MM.1S (cell line): ENCODE data around the gene ZFR2.

ENCODE experiments used
- DNase-seq: peaks from one replicate; pipeline ENCODE4 v3.0.0-alpha.2; 2015
- H2AFZ ChIP-seq: fragments of 300-600 bp; sonication (generic); 2 replicates; pipeline ENCODE4 v1.6.0; 2016; ENCODE audit warnings: antibody characterized with exemption, low read length
- H3F3A ChIP-seq: fragments of 300-600 bp; sonication (generic); 2 replicates; pipeline ENCODE4 v1.6.1; 2016; ENCODE audit warnings: mild to moderate bottlenecking, antibody characterized with exemption, low read length, moderate library complexity, mixed read lengths; ENCODE audit not compliant: insufficient read depth
- H3K27ac ChIP-seq: fragments of 300-600 bp; sonication (generic); 2 replicates; pipeline ENCODE4 v1.5.1; 2016; ENCODE audit warnings: mild to moderate bottlenecking, low read length
- H3K27me3 ChIP-seq: fragments of 300-600 bp; sonication (generic); replicated peaks from 2 replicates; pipeline ENCODE4 v1.6.0; 2016; ENCODE audit warnings: low read length; ENCODE audit not compliant: insufficient read depth
- H3K36me3 ChIP-seq: fragments of 300-600 bp; sonication (generic); replicated peaks from 2 replicates; pipeline ENCODE4 v1.6.1; 2016; ENCODE audit warnings: mild to moderate bottlenecking, low read length, mixed read lengths; ENCODE audit not compliant: insufficient read depth
- H3K4me1 ChIP-seq: fragments of 300-600 bp; sonication (generic); 2 replicates; pipeline ENCODE4 v1.6.1; 2016; ENCODE audit warnings: low read length, mixed read lengths
- H3K4me2 ChIP-seq: fragments of 300-600 bp; sonication (generic); 2 replicates; pipeline ENCODE4 v1.6.0; 2016; ENCODE audit warnings: low read depth, low read length
- H3K4me3 ChIP-seq: fragments of 300-600 bp; sonication (generic); 2 replicates; pipeline ENCODE4 v1.5.1; 2016; ENCODE audit warnings: low read length, mixed read lengths
- H3K79me2 ChIP-seq: fragments of 300-600 bp; sonication (generic); 2 replicates; pipeline ENCODE4 v1.6.1; 2016; ENCODE audit warnings: mixed run types, low read length, mixed read lengths
- H3K9ac ChIP-seq: fragments of 300-600 bp; sonication (generic); 2 replicates; pipeline ENCODE4 v1.6.1; 2016; ENCODE audit warnings: low read length, mixed read lengths
- H3K9me2 ChIP-seq: fragments of 300-600 bp; sonication (generic); replicated peaks from 2 replicates; pipeline ENCODE4 v1.6.1; 2016; ENCODE audit warnings: mild to moderate bottlenecking, low read length, mixed read lengths; ENCODE audit not compliant: insufficient read depth
- H3K9me3 ChIP-seq: fragments of 300-600 bp; sonication (generic); replicated peaks from 2 replicates; pipeline ENCODE4 v1.6.1; 2016; ENCODE audit warnings: mild to moderate bottlenecking, low read length, mixed read lengths; ENCODE audit not compliant: insufficient read depth
- H4K20me1 ChIP-seq: fragments of 300-600 bp; sonication (generic); 2 replicates; pipeline ENCODE4 v1.6.1; 2016; ENCODE audit warnings: mild to moderate bottlenecking, low read length, moderate library complexity, mixed read lengths; ENCODE audit not compliant: insufficient read depth
- CTCF ChIP-seq: fragments of 300-600 bp; sonication (generic); IDR thresholded peaks from 2 replicates; pipeline ENCODE4 v1.5.1; 2016; ENCODE audit warnings: antibody characterized with exemption, low read length, mixed read lengths
- EZH2 ChIP-seq: fragments of 300-600 bp; sonication (generic); optimal IDR thresholded peaks from 2 replicates; pipeline ENCODE3; 2017; ENCODE audit warnings: low read depth, mild to moderate bottlenecking, antibody characterized with exemption, low read length, mixed read lengths
- EZH2phosphoT487 ChIP-seq: fragments of 300-600 bp; sonication (generic); IDR thresholded peaks from 2 replicates; pipeline ENCODE4 v1.6.1; 2018; ENCODE audit warnings: antibody characterized with exemption, low read length

The ZFR2 gene

DNA sequence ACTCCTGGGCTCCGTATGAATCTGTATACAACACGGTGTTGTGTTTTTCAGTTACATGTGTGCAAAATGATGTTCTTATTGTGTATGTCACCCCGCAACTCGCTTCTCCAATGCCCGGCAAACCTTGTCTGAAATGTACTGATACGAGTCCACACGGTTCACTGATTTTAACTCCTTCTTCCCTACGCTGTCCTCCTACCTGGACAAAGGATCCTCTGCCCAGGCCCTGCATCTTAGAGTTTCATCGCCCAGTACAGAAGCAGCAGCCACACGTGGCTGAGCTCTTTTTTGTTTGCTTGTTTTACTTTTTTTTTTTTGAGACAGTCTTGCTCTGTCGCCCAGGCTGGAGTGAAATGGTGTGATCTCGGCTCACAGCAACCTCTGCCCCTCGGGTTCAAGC lies 28.9 kb downstream of the ZFR2 start:
- H4K20me1 ChIP-seq = no peaks in the 10 kb centered on the region
- H3K9ac ChIP-seq = no peak overlapping the region
- no peaks in the 10 kb centered on the region for H3K9me2 ChIP-seq
- H3K4me3 ChIP-seq = no peak overlapping the region
- TF ChIP-seq CTCF = no peak
- no peak for TF ChIP-seq EZH2phosphoT487
- TF ChIP-seq EZH2 = no peak
- no peaks in the 10 kb centered on the region for H3K36me3 ChIP-seq
- no peaks in the 10 kb centered on the region for H3K79me2 ChIP-seq
- H3F3A ChIP-seq = no peaks in the 10 kb centered on the region
- H3K27ac ChIP-seq = no peak overlapping the region
- DNase-seq = no peak
- H3K4me2 ChIP-seq = no peak overlapping the region
- peaks cover 96% of the 10 kb centered on the region for H3K27me3 ChIP-seq
- H3K4me1 ChIP-seq = no peaks in the 10 kb centered on the region
- H2AFZ ChIP-seq = no peak overlapping the region
- H3K9me3 ChIP-seq = no peaks in the 10 kb centered on the region

DNA sequence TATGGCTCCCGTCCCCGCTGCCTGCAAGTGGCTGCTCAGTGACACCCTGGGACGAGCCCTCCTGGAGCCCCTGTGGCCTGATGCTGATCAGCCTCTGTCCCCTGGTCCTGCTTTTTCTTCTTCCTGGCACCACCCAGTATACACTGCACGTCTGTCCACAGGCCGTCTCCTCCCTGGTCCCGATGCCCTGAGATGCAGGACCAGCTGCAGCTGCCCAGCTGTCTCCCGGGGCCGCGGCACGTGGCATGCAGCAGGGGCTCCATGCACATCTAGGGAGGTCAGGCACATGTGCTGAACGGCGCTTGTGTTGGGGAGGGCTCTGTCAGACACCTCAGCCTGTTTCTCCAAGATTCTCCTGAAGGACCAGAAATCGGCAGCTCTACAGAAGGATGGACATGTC lies 30.2 kb downstream of the ZFR2 start:
- Histone ChIP-seq H3K4me3 (no peak overlapping the region), H3K4me1 (no peaks in the 10 kb centered on the region), H2AFZ (no peak overlapping the region), H3K4me2 (no peak overlapping the region), H4K20me1 (no peaks in the 10 kb centered on the region), H3K79me2 (no peaks in the 10 kb centered on the region), H3K9ac (no peak overlapping the region), H3K9me3 (no peaks in the 10 kb centered on the region), H3K27me3 (peaks cover 95% of the 10 kb centered on the region), H3K9me2 (no peaks in the 10 kb centered on the region), H3K36me3 (no peaks in the 10 kb centered on the region), H3F3A (no peaks in the 10 kb centered on the region), H3K27ac (no peak overlapping the region)
- no peak for TF ChIP-seq EZH2phosphoT487
- no peak for DNase-seq

DNA sequence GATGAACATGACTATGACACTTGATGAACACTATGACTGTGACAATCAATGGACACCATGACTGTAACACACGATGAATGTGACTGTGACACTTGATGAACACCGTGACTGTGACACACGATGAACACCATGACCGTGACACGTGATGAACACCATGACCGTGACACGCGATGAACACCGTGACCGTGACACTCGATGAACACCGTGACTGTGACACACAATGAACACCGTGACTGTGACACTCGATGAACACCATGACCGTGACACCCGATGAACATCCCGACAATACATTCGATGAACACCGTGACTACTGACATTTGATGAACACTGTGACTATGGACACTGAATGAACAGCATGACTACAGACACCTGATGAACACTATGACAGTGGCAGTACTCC lies 30.9 kb downstream of the ZFR2 start:
- Histone ChIP-seq H3K9me2 (no peaks in the 10 kb centered on the region), H3K79me2 (no peaks in the 10 kb centered on the region), H2AFZ (no peak overlapping the region), H3K36me3 (no peaks in the 10 kb centered on the region), H3K27ac (no peak overlapping the region), H4K20me1 (no peaks in the 10 kb centered on the region), H3F3A (no peaks in the 10 kb centered on the region), H3K4me1 (no peaks in the 10 kb centered on the region), H3K4me2 (no peak overlapping the region), H3K4me3 (no peak overlapping the region), H3K9ac (no peak overlapping the region), H3K27me3 (peaks cover 94% of the 10 kb centered on the region), H3K9me3 (no peaks in the 10 kb centered on the region)
- TF ChIP-seq EZH2 (no peak), EZH2phosphoT487 (no peak), CTCF (no peak)
- no peak for DNase-seq

GRCh38 chr19:3837332-3837731 lies 31.5 kb downstream of the ZFR2 start:
- Histone ChIP-seq H3K36me3 (no peaks in the 10 kb centered on the region), H2AFZ (no peak overlapping the region), H3K27ac (no peak overlapping the region), H3K4me1 (no peaks in the 10 kb centered on the region), H3K9me3 (no peaks in the 10 kb centered on the region), H3K9ac (no peak overlapping the region), H3K4me2 (no peak overlapping the region), H3F3A (no peaks in the 10 kb centered on the region), H4K20me1 (no peaks in the 10 kb centered on the region), H3K9me2 (no peaks in the 10 kb centered on the region), H3K4me3 (no peak overlapping the region), H3K79me2 (no peaks in the 10 kb centered on the region), H3K27me3 (peaks cover 88% of the 10 kb centered on the region)
- DNase-seq = no peak
- no peak for TF ChIP-seq EZH2phosphoT487
- TF ChIP-seq CTCF = no peak
- no peak for TF ChIP-seq EZH2
